Neural progenitor cell (in vitro differentiated cells): ENCODE measurements around the gene AP5S1.

Experiments used
- CTCF ChIP-seq: fragments of 200-600 bp; sonication (generic); IDR thresholded peaks from 2 replicates; pipeline ENCODE4 v1.5.1; 2017; ENCODE audit warnings: antibody characterized with exemption, mild to moderate bottlenecking
- EZH2 ChIP-seq: fragments of 200-600 bp; sonication (generic); IDR thresholded peaks from 2 replicates; pipeline ENCODE4 v1.6.1; 2017; ENCODE audit warnings: antibody characterized with exemption, mild to moderate bottlenecking, moderate library complexity
- EZH2phosphoT487 ChIP-seq: fragments of 200-600 bp; sonication (generic); IDR thresholded peaks from 2 replicates; pipeline ENCODE4 v1.6.1; 2017; ENCODE audit warnings: antibody characterized with exemption

DNA sequence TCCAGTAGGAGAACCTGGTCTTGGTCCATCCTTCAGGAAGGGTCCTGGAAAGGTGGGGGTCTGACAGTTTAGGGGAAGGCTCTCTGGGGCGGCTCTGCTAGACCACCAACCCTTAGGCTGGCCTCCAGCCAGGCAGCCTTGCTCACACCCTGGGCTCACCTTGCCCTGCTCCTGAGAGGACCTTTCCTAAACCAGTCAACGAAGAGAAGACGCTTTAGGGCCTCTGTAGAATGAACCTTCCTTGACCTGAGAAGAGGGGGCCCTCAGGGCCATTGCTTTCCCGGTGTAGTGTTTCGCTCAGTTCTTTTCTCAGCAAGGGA, 23.2 kb upstream of the AP5S1 start:
- TF ChIP-seq EZH2 (no peak), EZH2phosphoT487 (no peak), CTCF (no peak)
